SU-DHL-6 (cell line): ENCODE results near the gene TOP3A.

Experiments used
- H2AFZ ChIP-seq: fragments of 200-600 bp; sonication (generic); 2 replicates; pipeline ENCODE4 v1.6.1; 2014; ENCODE audit warnings: low read depth, mild to moderate bottlenecking, moderate library complexity, mixed read lengths, antibody characterized with exemption, low read length; ENCODE audit not compliant: severe bottlenecking
- H3F3A ChIP-seq: fragments of 200-600 bp; shearing (Covaris generic); 2 replicates; pipeline ENCODE4 v1.6.0; 2016; ENCODE audit warnings: antibody characterized with exemption, mild to moderate bottlenecking; ENCODE audit not compliant: insufficient read depth
- H3K27ac ChIP-seq: fragments of 200-600 bp; sonication (generic); 2 replicates; pipeline ENCODE4 v1.5.1; 2016; ENCODE audit warnings: low read depth, mild to moderate bottlenecking, low read length, moderate library complexity, mixed read lengths
- H3K27me3 ChIP-seq: fragments of 200-600 bp; sonication (generic), shearing (Covaris generic); 2 replicates; pipeline ENCODE4 v1.6.0; 2014; ENCODE audit warnings: mild to moderate bottlenecking, low read length
- H3K36me3 ChIP-seq: fragments of 200-600 bp; sonication (generic); 2 replicates; pipeline ENCODE4 v1.6.1; 2014; ENCODE audit warnings: mild to moderate bottlenecking, low read length, mixed read lengths
- H3K4me2 ChIP-seq: fragments of 300-600, 200-600 bp; shearing (Covaris generic), sonication (generic); 2 replicates; pipeline ENCODE4 v1.6.0; 2014; ENCODE audit warnings: low read length, low read depth, mild to moderate bottlenecking; ENCODE audit not compliant: poor library complexity, severe bottlenecking
- H3K4me3 ChIP-seq: fragments of 200-600 bp; sonication (generic); 2 replicates; pipeline ENCODE4 v1.5.1; 2014; ENCODE audit warnings: antibody characterized with exemption, low read length, mild to moderate bottlenecking, mixed read lengths; ENCODE audit not compliant: insufficient read depth, poor library complexity, severe bottlenecking
- H3K79me2 ChIP-seq: fragments of 200-600 bp; sonication (generic); 2 replicates; pipeline ENCODE4 v1.6.1; 2014; ENCODE audit warnings: mild to moderate bottlenecking, low read length, moderate library complexity; ENCODE audit not compliant: insufficient read depth
- H3K9ac ChIP-seq: fragments of 200-600 bp; sonication (generic); 2 replicates; pipeline ENCODE4 v1.7.0; 2014; ENCODE audit warnings: mild to moderate bottlenecking, low read length
- H3K9me2 ChIP-seq: fragments of 200-600 bp; sonication (generic); replicated peaks from 2 replicates; pipeline ENCODE4 v1.6.1; 2014; ENCODE audit warnings: low read length; ENCODE audit not compliant: insufficient read depth
- H3K9me3 ChIP-seq: fragments of 200-600 bp; sonication (generic); 2 replicates; pipeline ENCODE4 v1.6.1; 2014; ENCODE audit warnings: low read length, mixed read lengths; ENCODE audit not compliant: insufficient read depth
- H4K20me1 ChIP-seq: fragments of 200-600 bp; sonication (generic); 2 replicates; pipeline ENCODE4 v1.6.1; 2014; ENCODE audit warnings: low read depth, mild to moderate bottlenecking, antibody characterized with exemption, low read length, moderate library complexity, mixed read lengths
- CTCF ChIP-seq: fragments of 200-600 bp; sonication (generic); IDR thresholded peaks from one replicate; pipeline ENCODE4 v1.5.1; 2017; ENCODE audit warnings: antibody characterized with exemption, mild to moderate bottlenecking, low read length, moderate library complexity; ENCODE audit not compliant: insufficient read depth, poor library complexity, severe bottlenecking
- EZH2phosphoT487 ChIP-seq: fragments of 200-600 bp; sonication (generic), shearing (Covaris generic); conservative IDR thresholded peaks from 2 replicates; pipeline ENCODE4 v1.6.1; 2018; ENCODE audit warnings: mild to moderate bottlenecking, antibody characterized with exemption, low read length, moderate library complexity, mixed read lengths

TOP3A gene

GRCh38 chr17:18326039-18326438, 11.2 kb upstream of the TOP3A start:
- no peaks in the 10 kb centered on the region for H4K20me1 ChIP-seq
- H3K27ac ChIP-seq: no peak overlapping the region
- H3F3A ChIP-seq: no peaks in the 10 kb centered on the region; the same call in 1 of the 2 replicates
- no peaks in the 10 kb centered on the region for H3K9me2 ChIP-seq
- H3K36me3 ChIP-seq: no peaks in the 10 kb centered on the region
- H3K9ac ChIP-seq: no peak overlapping the region
- TF ChIP-seq EZH2phosphoT487 (no peak), CTCF (no peak)
- no peaks in the 10 kb centered on the region for H3K9me3 ChIP-seq
- H3K79me2 ChIP-seq: no peaks in the 10 kb centered on the region
- no peak overlapping the region for H3K4me2 ChIP-seq
- H3K4me3 ChIP-seq: no peak overlapping the region
- H3K27me3 ChIP-seq: no peaks in the 10 kb centered on the region
- no peak overlapping the region for H2AFZ ChIP-seq

- Histone ChIP-seq H3K36me3 (no peaks in the 10 kb centered on the region), H2AFZ (no peak overlapping the region), H3K9me3 (no peaks in the 10 kb centered on the region), H3F3A (no peaks in the 10 kb centered on the region; the same call in 1 of the 2 replicates), H3K27me3 (no peaks in the 10 kb centered on the region), H3K27ac (no peak overlapping the region), H3K9ac (no peak overlapping the region), H3K4me3 (no peak overlapping the region), H4K20me1 (no peaks in the 10 kb centered on the region), H3K9me2 (no peaks in the 10 kb centered on the region), H3K4me2 (no peak overlapping the region), H3K79me2 (no peaks in the 10 kb centered on the region)
- TF ChIP-seq CTCF (no peak), EZH2phosphoT487 (no peak)
These were observed 9.6 kb upstream of the TOP3A start for GRCh38 chr17:18324140-18325050.

- Histone ChIP-seq H3K4me2 (no peak overlapping the region), H3F3A (no peaks in the 10 kb centered on the region; the same call in 1 of the 2 replicates), H3K27me3 (no peaks in the 10 kb centered on the region), H3K79me2 (no peaks in the 10 kb centered on the region), H3K9me2 (no peaks in the 10 kb centered on the region), H3K9ac (no peak overlapping the region), H2AFZ (no peak overlapping the region), H3K9me3 (no peaks in the 10 kb centered on the region), H3K4me3 (no peak overlapping the region), H3K36me3 (no peaks in the 10 kb centered on the region), H3K27ac (no peak overlapping the region), H4K20me1 (no peaks in the 10 kb centered on the region)
- TF ChIP-seq CTCF: no peak
These were observed 8.8 kb upstream of the TOP3A start for GRCh38 chr17:18323507-18324139.
